HG02943 (cell line): ENCODE results near the gene ATP11C.
"Not testable (repeated sequence)": the region's sequence is repeated elsewhere in the genome, so short reads cannot be mapped to it uniquely, and the experiment has no call there.

Source experiments
- ATAC-seq: cut with Tn5 transposase; IDR thresholded peaks from one replicate; pipeline ENCODE4 v1.9.1; 2021; ENCODE audit warnings: mild to moderate bottlenecking, low read depth, moderate library complexity; ENCODE audit not compliant: unreplicated experiment

ATP11C gene

GRCh38 chrX:139924696-139925095 lies 8.2 kb downstream of the ATP11C start:
- ATAC-seq, result no peak

- ATAC-seq, result no peak
These were observed 8.7 kb downstream of the ATP11C start for GRCh38 chrX:139924069-139924695.

- not testable (repeated sequence) for ATAC-seq
These were observed 11.7 kb downstream of the ATP11C start for GRCh38 chrX:139921142-139921541.

- no peak for ATAC-seq
These were observed 12.5 kb downstream of the ATP11C start for GRCh38 chrX:139920316-139920715.

GRCh38 chrX:139914421-139914820 lies 18.4 kb downstream of the ATP11C start:
- ATAC-seq, result no peak

DNA sequence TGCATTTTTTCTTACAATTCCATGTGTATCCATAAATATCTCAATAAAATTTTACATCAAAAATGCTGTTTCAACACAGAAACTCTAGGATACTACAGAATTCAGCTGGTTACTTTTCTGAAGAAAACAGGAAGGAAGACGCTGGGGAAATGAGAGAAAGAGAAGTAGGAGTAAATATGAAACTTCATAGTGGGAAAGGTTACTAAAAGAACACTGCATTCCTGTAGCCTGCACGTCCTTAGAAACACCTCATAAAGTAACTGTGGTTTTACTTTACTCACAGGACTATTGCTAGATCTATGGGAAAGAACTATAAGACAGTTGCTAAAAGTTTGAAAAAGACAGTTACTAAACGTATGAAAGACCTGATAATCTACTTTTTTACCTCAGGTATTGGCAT lies 23.1 kb downstream of the ATP11C start:
- no peak for ATAC-seq

DNA sequence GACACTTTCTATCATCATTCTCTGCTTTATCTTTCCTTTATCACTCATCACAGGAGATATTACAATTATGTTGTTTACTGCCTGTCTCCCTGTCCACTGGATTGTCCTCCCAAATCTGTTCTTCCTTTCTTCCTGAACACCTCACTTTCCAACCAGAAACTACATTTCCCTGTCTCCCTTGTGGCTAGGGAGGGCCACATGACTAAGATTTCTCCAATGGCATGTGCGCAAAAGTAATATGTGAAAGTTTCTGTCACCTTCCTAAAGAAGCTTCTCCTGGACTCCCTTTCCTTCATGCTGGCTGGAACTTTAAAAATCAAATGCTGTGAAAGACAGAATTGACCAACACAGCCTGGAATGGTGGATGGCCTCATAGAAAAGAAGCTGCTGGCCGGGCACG lies 25.8 kb downstream of the ATP11C start:
- ATAC-seq, result no peak

- ATAC-seq, result no peak
These were observed 27.1 kb downstream of the ATP11C start for GRCh38 chrX:139905743-139906142.

DNA sequence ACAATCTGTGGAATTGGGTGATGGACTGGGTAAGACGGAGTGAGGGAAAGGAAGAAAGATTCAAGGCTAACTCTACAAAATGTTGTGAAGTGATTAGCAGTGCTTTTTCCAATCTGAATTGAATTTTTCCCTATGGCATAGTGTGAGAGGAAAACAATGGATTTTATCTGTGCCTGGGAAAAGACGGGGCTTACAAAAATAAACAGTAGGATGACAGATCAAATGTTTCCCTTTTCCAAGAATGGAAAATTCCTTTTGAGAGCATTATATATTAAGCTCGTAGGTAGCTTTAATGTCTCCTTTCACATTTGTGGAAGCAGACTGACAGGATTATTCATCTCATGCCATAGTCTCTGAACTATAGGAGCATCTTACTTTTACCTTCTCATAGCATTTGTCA lies 27.8 kb downstream of the ATP11C start:
- ATAC-seq, result no peak

GRCh38 chrX:139903210-139903609 lies 29.6 kb downstream of the ATP11C start:
- ATAC-seq, result no peak

- no peak for ATAC-seq
These were observed 30.3 kb downstream of the ATP11C start for GRCh38 chrX:139902559-139902958.

GRCh38 chrX:139898334-139898733 lies 34.5 kb downstream of the ATP11C start:
- no peak for ATAC-seq

DNA sequence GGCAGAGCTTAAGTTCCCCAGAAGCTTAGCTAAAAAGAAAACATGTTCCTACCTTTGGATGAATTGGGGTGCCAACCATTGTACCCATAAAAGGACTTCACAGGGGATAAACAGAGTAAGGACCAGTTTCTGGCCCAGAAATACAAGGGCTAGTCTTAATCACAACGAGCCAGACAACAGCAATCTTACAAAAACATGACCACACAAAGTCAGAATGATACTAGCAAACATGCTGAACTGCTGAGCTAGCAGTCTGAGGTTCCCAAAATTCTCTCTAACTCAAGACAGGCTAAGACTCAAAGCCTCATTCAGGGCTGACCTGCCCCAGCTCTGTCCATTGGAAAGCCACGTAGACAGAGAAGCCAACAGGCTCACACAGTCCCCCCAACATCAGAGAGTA lies 40.3 kb downstream of the ATP11C start:
- ATAC-seq, result no peak

GRCh38 chrX:139890991-139891700 lies 41.7 kb downstream of the ATP11C start:
- no peak for ATAC-seq

DNA sequence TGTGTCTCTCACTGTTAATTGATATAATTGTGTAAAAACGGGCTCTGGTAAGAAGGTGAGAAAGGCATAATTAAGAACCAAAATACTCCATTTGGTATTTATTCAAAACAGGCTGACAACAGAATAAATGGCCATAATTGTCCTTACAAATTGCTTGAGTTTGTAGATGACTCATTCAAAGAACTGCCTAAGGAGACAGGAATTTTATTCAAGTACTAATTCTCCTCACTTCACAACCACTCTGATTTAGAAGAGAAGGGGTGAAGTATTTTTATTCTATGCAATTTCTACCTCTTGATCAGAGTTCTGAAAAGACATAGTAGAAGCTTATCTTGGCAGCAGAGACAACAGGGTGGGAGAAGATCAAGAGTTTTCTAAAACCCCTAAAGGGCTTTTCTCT lies 43.1 kb downstream of the ATP11C start:
- no peak for ATAC-seq

GRCh38 chrX:139883984-139884383 lies 48.9 kb downstream of the ATP11C start:
- ATAC-seq, result no peak

DNA sequence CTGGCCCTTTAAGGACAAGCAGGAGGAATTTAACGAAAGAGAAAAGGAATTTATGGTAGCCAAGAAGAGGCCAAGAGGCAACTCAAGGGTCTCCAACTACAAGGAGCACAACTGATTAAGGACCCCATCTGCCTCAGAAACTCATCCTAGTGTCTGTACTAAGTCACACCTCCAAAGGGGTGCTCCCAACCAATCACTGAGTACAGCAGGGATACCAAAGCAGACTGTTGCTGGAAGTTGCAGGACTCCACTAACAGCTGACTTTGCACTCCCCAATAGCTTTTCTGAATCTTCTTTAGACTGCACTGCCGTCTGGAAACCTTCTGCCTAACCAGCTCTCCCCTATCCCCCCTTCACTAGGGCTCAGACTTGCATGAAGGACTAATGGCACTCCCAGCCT lies 50.6 kb downstream of the ATP11C start:
- no peak for ATAC-seq

DNA sequence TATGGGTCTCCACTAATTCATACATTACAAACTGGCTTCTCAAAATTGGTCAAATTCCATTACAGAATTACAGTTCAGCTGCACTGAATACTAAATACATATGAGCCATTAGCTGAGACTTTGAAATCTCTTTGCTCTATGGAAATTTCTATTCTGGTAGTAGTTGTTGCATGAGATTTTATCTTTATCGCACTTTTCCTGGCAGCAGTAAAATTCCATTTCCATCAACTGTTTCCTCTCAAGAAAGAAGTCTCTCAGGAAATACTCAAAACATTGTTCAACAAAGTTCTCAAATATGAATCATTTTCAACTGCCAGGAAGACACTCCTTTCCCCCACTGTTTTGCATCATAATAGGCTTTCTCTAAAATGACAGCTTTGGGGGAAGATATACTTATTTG lies 51.3 kb downstream of the ATP11C start:
- no peak for ATAC-seq

DNA sequence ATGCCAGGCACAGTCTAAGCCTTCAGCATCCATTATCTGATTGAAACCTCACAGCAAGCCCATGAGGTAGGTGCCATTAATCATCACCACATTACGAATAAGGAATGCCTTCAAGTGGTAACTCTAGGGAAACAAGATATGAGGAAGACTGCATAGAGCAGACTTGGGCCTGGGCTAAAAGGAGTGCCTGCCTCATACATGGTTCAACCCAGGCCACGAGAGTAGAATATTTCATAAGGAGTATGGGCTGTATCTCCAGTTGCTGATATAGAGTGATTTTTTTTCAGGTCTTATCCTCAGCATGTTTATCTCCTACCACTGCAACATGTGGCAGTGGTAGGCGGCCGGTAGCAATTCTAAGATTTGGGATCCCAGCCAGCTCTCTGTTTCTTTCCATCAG lies 51.7 kb downstream of the ATP11C start:
- ATAC-seq, result no peak

DNA sequence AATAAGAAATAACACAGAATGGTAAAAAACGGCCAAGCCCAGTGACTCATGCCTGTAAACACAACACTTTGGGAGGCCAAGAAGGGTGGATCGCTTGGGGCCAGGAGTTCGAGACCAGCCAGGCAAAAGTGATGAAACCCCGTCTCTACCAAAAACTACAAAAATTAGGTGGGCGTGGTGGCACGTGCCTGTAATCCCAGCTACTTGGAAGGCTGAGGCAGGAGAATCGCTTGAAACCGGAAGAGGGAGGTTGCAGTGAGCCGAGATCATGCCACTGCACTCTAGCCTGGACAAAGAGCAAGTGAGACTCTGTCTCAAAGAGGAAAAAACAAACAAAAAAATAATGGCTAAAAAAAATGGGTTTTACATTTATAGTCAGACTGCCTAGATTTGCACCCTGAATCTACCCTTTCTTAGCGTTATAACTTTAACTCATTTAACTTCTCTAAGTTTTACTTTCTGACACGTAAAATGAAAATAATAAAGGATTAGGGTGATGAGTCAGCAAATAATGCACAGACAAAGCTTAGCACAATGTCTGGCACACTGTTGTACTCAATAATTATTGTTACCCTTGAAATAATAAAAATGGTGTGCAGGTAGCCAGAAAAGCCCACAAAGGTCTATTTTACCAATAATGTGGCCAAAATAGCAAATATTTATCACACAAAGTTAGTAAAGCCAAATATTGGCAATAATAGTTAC lies 55.0 kb downstream of the ATP11C start:
- ATAC-seq, result no peak

- no peak for ATAC-seq
These were observed 57.0 kb downstream of the ATP11C start for GRCh38 chrX:139875841-139876240.

DNA sequence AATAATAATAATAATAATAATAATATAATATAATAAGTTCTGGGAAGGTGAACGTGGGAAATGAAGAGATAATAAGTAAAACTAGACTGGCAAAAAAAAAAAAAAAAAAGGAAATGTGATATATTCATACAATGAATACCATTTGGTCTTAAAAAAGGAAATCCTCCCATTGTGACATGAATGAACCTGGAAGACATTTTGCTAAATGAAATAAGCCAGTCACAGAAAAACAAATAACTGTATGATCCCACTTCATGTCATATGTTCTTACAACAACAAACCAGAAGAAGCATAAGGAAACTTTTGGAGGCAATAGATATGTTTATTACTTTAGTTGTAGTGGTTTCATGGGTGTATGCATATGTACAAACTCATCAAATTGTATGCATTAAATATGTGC lies 63.1 kb downstream of the ATP11C start:
- no peak for ATAC-seq
